ENCODE measurements around the gene MLF1.
A peak's percentile ranks its signal among the peaks of the same experiment; 100 is the strongest.

Gene MLF1

DNA sequence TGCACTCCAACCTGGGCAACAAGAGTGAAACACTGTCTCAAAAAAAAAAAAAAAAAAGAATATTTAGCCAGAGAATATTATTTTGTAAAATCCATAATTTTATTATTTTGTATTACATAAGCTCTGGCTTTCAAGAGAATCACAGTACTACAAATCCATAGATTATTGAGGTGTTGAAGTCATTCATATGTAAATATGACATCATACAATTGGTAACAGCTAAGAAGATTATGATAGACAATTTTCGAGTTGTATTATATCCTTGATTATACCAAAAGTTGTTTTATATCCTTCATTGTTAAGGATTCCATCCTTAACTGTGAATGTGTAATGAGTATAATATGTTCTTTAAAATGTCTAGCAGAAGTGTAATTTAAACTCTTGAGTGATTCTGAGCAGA lies 3.7 kb downstream of the MLF1 start:
- no peak for DNase-seq (ENCODE audit: low read depth)

- no peak for DNase-seq (ENCODE audit: low read depth)
These were observed 19.2 kb downstream of the MLF1 start for GRCh38 chr3:158590223-158590622.

- DNase-seq (ENCODE audit: low read depth) = no peak
These were observed 29.8 kb downstream of the MLF1 start for GRCh38 chr3:158600787-158601186.

- no peak for DNase-seq (ENCODE audit: low read depth)
These were observed 31.2 kb downstream of the MLF1 start for GRCh38 chr3:158602227-158602626.

DNA sequence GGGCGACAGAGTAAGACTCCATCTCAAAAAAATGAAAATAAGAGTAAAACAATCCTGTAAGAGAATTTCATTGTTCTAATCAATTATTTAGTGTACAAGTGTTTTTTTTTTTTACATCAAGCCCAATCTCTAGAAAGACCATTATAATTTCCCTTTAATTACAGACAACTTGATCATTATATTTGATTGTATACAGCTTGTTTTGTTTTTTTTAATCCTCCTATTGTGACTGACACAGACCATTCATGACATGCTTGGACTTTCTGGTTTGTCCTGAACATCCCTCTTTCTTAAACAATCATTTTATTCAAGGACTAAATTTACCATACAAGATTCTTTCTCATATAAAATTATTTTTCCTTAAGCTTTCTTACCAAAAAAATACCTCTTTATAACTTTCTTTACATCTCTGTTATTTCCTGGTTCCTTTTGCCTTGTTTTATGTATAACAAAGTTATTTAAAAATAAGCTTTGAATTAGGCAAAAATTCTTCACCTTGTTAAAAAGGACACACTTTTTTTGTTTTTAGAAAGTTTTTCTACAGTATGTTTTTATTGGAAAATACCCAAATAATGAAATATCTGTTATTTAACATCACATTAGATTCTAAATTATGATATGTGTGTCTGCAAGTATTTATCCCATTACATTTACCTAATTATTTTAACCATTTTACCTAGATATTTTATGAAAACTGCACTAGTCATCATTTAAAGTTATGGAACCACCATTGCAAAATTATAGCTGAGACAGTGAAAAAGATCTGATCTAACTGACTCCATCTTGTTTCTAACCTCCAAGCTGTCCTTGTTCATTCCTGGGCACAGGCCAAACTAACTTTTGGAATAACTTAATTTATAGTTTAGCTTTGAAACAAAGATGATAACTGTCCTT lies 47.2 kb downstream of the MLF1 start:
- DNase-seq (ENCODE audit: low read depth) = no peak

DNA sequence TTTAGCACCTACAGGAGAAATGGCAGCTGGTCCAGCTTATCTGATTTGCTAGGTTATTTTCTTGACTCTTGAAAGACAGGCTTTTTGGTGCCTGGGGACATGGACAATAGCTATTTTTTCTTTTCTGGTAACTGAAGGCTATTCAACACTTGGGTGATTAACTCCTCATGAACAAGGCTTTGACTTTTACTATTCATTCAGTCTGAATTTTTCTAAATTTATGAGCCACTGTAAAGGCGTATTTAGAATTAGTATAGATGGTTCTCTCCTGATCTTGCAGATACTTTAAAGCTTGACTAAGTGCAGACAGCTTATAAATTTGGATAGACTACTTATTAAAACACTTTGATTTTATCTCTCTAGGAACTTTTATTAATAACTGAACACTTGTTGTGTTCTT lies 54.9 kb downstream of the MLF1 start:
- no peak for DNase-seq (ENCODE audit: low read depth)

DNA sequence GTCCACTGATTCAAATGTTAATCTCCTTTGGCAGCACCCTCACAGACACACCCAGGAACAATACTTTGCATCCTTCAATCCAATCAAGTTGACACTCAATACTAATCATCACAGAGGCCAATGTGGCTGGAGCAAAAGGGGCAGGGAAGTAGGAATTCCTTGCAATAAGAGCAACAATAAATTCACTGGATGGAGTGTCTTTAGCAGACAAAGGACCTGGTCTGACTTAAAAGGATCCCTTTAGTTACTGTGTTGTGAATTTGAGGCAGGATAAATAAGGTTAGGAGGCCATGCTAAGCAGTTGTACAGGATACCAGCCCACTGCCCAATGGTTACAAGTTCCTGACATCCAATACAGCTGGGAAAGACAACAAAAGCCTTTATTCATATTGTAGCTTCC lies 61.0 kb downstream of the MLF1 start:
- DNase-seq (ENCODE audit: low read depth) = no peak

DNA sequence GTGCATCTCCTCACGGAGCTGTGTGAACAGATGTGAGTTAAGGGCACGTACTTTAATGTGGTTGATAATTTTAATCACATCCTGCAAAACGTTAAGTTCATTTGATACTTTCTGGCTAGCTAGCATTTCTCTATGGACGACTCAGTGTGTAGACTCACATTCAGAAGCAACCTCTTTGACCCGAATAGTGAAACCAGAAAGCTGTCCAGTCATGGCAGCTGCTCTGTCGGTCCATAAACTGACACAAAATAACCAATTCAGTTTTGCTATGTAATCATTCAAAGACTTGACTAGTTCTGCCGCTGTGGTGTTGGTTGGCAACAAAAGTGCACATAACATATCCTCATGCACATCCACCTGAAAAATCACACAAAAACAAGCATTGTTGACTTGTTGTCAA lies 69.7 kb downstream of the MLF1 start:
- no peak for DNase-seq (ENCODE audit: low read depth)

DNA sequence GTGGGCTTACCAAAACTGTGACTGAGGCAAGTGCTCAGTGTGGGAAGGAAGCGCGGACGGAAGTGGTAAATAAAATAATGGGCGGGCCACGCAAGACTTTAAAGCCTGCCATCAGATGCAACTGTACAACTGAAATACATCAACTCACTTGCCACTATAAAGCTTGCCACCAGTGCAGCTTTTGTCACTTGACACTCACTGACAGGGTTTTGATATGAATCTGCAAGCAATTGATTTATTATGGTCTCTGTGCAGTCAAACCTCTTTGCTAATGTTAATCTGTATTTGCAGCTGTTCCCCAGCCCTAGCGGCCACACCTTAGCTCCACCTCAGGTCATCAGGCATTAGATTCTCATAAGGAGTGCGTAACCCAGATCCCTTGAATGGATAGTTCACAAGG lies 71.0 kb downstream of the MLF1 start:
- no peak for DNase-seq (ENCODE audit: low read depth)

GRCh38 chr3:158642474-158643210 lies 71.6 kb downstream of the MLF1 start:
- no peak for DNase-seq (ENCODE audit: low read depth)

GRCh38 chr3:158644345-158644908 lies 73.4 kb downstream of the MLF1 start, which contains the start of gene GFM1:
Gene GFM1 (plus strand): TSS chr3:158644527. CDS start chr3:158644635, 108 bp downstream.
- DNase-seq (ENCODE audit: low read depth) = peak; percentile 82

DNA sequence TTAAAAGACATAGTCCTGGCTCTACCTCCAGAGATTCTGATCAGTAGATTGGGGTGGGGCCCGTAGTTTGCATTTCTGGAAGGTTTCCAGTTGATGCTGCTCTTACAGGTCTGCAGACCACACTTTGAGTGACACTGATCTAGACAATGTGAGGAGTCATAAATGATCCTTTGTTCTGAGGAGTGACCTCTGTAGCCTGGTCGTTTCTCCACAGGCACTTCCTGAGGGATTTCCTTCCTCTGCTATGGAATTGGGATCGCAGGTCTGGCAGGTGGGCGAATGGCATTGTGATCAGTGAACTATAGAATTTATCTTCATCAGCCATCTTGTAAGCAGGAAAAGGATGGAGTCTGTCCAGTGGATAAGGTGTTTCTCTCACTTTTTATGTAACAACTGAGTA lies 78.8 kb downstream of the MLF1 start:
- no peak for DNase-seq (ENCODE audit: low read depth)

GRCh38 chr3:158651192-158651591 lies 80.2 kb downstream of the MLF1 start:
- DNase-seq (ENCODE audit: low read depth) = no peak

DNA sequence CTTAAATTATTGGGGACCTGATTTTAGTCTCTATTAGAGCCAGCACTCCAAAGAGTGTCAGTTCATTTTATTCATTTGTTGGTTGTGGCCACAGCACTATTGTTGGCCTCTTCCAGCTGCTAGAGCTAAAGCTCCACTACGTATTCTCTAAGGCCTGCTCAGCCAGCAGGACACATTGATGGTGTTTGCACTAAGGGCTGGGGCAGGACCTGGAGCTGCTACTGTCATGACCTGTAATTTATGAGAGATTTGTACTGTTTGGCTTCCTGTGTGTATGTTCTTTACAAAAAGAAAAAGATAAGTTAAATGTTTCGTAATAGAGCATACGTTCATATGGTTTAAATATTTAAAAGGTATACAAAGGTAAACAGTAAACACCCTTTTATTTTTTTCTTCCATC lies 81.5 kb downstream of the MLF1 start:
- DNase-seq (ENCODE audit: low read depth) = no peak
